Lower leg skin (tissue), 3 donors: ENCODE measurements around the gene SEL1L3.

Source experiments
- POLR2A ChIP-seq, 2 donors: fragments of 450-650 bp; IDR thresholded peaks; one replicate each; pipeline ENCODE4 v1.6.1; 2016 to 2017; ENCODE audit warnings: antibody characterized with exemption in 2 of 2, mild to moderate bottlenecking in 1 of 2, moderate library complexity in 1 of 2
- TF ChIP-seq, protein P1 (sequence below), 3 donors: fragments of 450-650 bp; IDR thresholded peaks; one replicate each; pipeline ENCODE4 v1.5.1; 2016; ENCODE audit warnings: antibody characterized with exemption in 3 of 3, mild to moderate bottlenecking in 3 of 3, moderate library complexity in 2 of 3

DNA sequence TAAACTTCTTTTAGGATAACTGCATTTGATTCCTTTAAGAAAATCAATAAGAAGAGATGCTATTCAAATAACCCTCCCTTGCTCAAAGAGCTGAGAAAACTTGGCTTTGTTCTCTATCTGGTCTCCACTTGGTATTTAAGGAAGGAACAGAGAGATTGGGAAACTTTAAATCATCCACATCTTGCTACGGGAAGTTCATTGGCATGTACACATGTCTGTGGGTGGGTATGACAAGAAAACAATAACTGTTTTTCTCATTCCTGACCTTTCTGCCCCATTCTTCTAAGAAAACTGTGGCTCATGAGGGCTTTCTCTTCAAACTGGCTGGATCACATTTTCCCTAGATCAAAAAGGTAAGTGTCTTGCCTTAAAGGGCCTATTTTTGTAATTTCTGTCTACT, 6.0 kb downstream of the SEL1L3 start:
- TF ChIP-seq, protein P1, sequence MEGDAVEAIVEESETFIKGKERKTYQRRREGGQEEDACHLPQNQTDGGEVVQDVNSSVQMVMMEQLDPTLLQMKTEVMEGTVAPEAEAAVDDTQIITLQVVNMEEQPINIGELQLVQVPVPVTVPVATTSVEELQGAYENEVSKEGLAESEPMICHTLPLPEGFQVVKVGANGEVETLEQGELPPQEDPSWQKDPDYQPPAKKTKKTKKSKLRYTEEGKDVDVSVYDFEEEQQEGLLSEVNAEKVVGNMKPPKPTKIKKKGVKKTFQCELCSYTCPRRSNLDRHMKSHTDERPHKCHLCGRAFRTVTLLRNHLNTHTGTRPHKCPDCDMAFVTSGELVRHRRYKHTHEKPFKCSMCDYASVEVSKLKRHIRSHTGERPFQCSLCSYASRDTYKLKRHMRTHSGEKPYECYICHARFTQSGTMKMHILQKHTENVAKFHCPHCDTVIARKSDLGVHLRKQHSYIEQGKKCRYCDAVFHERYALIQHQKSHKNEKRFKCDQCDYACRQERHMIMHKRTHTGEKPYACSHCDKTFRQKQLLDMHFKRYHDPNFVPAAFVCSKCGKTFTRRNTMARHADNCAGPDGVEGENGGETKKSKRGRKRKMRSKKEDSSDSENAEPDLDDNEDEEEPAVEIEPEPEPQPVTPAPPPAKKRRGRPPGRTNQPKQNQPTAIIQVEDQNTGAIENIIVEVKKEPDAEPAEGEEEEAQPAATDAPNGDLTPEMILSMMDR (IDR thresholded peaks at IDR 0.05) = no peak
- TF ChIP-seq POLR2A (IDR thresholded peaks at IDR 0.05) = no peak
